AG04449 (cell line): ENCODE measurements around the gene PLAA.
A peak's percentile ranks its signal among the peaks of the same experiment; 100 is the strongest.

Source experiments
- CTCF ChIA-PET: fragments of 350-600 bp; formaldehyde crosslinking; extraction: SDS; loops from one replicate; lab custom pipeline; 2021; ENCODE audit warnings: antibody characterized with exemption; lab: Yijun Ruan, JAX
- POLR2A ChIA-PET: fragments of 400-600, 350-600 bp; formaldehyde crosslinking; extraction: SDS; loops from one replicate; lab custom pipeline; 2020; ENCODE audit warnings: antibody characterized with exemption, inconsistent platforms; lab: Yijun Ruan, JAX
- DNase-seq: peaks from one replicate; pipeline ENCODE4 v3.0.0-alpha.2; 2010; ENCODE audit warnings: low read depth, low spot score
- H3K4me3 ChIP-seq: 2 replicates; pipeline ENCODE4 v1.5.1; 2011; ENCODE audit warnings: low read depth, mild to moderate bottlenecking, control low read depth, low read length
- TF ChIP-seq, protein P1 (sequence below): IDR thresholded peaks from one replicate; pipeline ENCODE4 v1.5.1; 2011; ENCODE audit warnings: mild to moderate bottlenecking, moderate library complexity, low read length, control low read depth, inconsistent platforms; ENCODE audit not compliant: insufficient read depth; ENCODE audit errors: missing control alignments

PLAA gene

GRCh38 chr9:26856413-26857032 is 90.5 kb downstream of the PLAA start:
- DNase-seq: no peak
- TF ChIP-seq, protein P1, sequence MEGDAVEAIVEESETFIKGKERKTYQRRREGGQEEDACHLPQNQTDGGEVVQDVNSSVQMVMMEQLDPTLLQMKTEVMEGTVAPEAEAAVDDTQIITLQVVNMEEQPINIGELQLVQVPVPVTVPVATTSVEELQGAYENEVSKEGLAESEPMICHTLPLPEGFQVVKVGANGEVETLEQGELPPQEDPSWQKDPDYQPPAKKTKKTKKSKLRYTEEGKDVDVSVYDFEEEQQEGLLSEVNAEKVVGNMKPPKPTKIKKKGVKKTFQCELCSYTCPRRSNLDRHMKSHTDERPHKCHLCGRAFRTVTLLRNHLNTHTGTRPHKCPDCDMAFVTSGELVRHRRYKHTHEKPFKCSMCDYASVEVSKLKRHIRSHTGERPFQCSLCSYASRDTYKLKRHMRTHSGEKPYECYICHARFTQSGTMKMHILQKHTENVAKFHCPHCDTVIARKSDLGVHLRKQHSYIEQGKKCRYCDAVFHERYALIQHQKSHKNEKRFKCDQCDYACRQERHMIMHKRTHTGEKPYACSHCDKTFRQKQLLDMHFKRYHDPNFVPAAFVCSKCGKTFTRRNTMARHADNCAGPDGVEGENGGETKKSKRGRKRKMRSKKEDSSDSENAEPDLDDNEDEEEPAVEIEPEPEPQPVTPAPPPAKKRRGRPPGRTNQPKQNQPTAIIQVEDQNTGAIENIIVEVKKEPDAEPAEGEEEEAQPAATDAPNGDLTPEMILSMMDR: peak; percentile 35
- no peak overlapping the region for H3K4me3 ChIP-seq
- CTCF ChIA-PET: interaction anchor here (1.0 to 1.9 kb wide), 2 partner anchors 8 to 14 kb away, joined by 3 to 6 read pairs; no protein-coding TSS in a partner anchor
- POLR2A ChIA-PET: no interaction called here
